Left lung (tissue), 10 donors: Measurements from ENCODE around the gene CACNB4. TPM values are rescaled to one million over a fixed set of nuclear protein-coding genes. Genes with fewer than 3 reads are reported as not detected.

ENCODE experiments used
- ATAC-seq: fragments of 200-7000 bp; cut with Tn5 transposase; one replicate; pipeline ENCODE4 v1.9.1; 2020; ENCODE audit warnings: moderate library complexity
- DNase-seq, 4 donors: peaks; one replicate each; pipeline ENCODE4 v3.0.0-alpha.2; 2013 to 2020
- H3K27ac ChIP-seq, 2 donors: fragments of 200-600 bp; sonication (generic) in 1 of 2; one replicate each; pipeline versions ENCODE4 v1.5.0 to v1.8.0; 2020 to 2021
- H3K27me3 ChIP-seq, 2 donors: fragments of 200-600 bp; sonication (generic) in 1 of 2; one replicate each; pipeline versions ENCODE4 v1.5.0 to v1.8.0; 2020 to 2021
- H3K36me3 ChIP-seq, 2 donors: fragments of 200-600 bp; sonication (generic) in 1 of 2; one replicate each; pipeline versions ENCODE4 v1.5.0 to v1.8.0; 2020 to 2021
- H3K4me1 ChIP-seq, 2 donors: fragments of 200-600 bp; one replicate each; pipeline ENCODE4 v1.8.0; 2021
- H3K4me3 ChIP-seq, 2 donors: fragments of 200-600 bp; sonication (generic) in 1 of 2; one replicate each; pipeline versions ENCODE4 v1.5.0 to v1.8.0; 2020 to 2021; ENCODE audit warnings: mild to moderate bottlenecking in 1 of 2
- H3K9me3 ChIP-seq, 2 donors: fragments of 200-600 bp; sonication (generic) in 1 of 2; one replicate each; pipeline versions ENCODE4 v1.5.0 to v1.8.0; 2020 to 2021
- CTCF ChIP-seq, 2 donors: fragments of 200-600 bp; sonication (generic) in 1 of 2; IDR thresholded peaks; one replicate each; pipeline versions ENCODE4 v1.5.0 to v1.8.0; 2021; ENCODE audit warnings: antibody characterized with exemption in 2 of 2
- intact Hi-C, 2 donors: fragments of 100-400 bp; cut with DNase I; formaldehyde crosslinking; loops; one replicate each; pipeline versions ENCODE4 v1.11.2 to v1.14.2; 2022
- polyA plus RNA-seq, 6 donors: library from polyadenylated mRNA; unstranded; fragments of 120-200 nt; gene quantifications; one replicate each; pipeline ENCODE4 v1.2.1, GENCODE V29; 2013; ENCODE audit not compliant: insufficient read length in 6 of 6
- total RNA-seq, 2 donors: library from RNA; stranded (reverse); fragmentation: NEBNext Ultra II Directional; extraction: Animal tissue kit (Norgen Biotek cat#: 25700); gene quantifications; one replicate each; pipeline ENCODE4 v1.2.1, GENCODE V29; 2021
- donor health status: DM: no; HTN: yes; CAD: no.
- donor health status: DM: no; HTN: no; CAD: no.

Gene CACNB4
- total and polyA plus RNA-seq, 8 donors = 5.9 to 11.2 (median 8.6) TPM

- intact Hi-C loops = no loop called here
- H3K9me3 ChIP-seq = peaks cover 0 to 7% of the 10 kb centered on the region in 2 donors
- H3K27ac ChIP-seq = no peak overlapping the region
- no peak for TF ChIP-seq CTCF (IDR thresholded peaks at IDR 0.05)
- no peaks in the 10 kb centered on the region for H3K27me3 ChIP-seq
- H3K4me3 ChIP-seq = no peak overlapping the region
- ATAC-seq = peak; percentile 44
- DNase-seq = no peak
- H3K36me3 ChIP-seq = no peaks in the 10 kb centered on the region
- H3K4me1 ChIP-seq = peaks cover 0 to under 1% of the 10 kb centered on the region in 2 donors
Observed at GRCh38 chr2:151899156-151899555, 199.7 kb downstream of the CACNB4 start.

- intact Hi-C loops = no loop called here
- H3K9me3 ChIP-seq = peaks cover 0 to 7% of the 10 kb centered on the region in 2 donors
- H3K27ac ChIP-seq = no peak overlapping the region
- ATAC-seq (peak; percentile 83), DNase-seq (no peak)
- TF ChIP-seq CTCF (IDR thresholded peaks at IDR 0.05) = no peak
- H3K36me3 ChIP-seq = no peaks in the 10 kb centered on the region
- H3K27me3 ChIP-seq = no peaks in the 10 kb centered on the region
- no peaks in the 10 kb centered on the region for H3K4me1 ChIP-seq
- no peak overlapping the region for H3K4me3 ChIP-seq
Observed at GRCh38 chr2:151891566-151892194, 207.2 kb downstream of the CACNB4 start.

GRCh38 chr2:151887164-151887563, 211.7 kb downstream of the CACNB4 start:
- TF ChIP-seq CTCF (IDR thresholded peaks at IDR 0.05) = no peak
- ATAC-seq = no peak

GRCh38 chr2:151886241-151886640, 212.6 kb downstream of the CACNB4 start:
- Histone ChIP-seq H3K27ac (peak overlapping the region in 1 of 2 donors; percentile 35), H3K36me3 (no peaks in the 10 kb centered on the region), H3K27me3 (no peaks in the 10 kb centered on the region), H3K4me3 (no peak overlapping the region), H3K9me3 (no peaks in the 10 kb centered on the region), H3K4me1 (no peaks in the 10 kb centered on the region)
- peak; percentile 97 for ATAC-seq
- intact Hi-C loops = no loop called here
- no peak for TF ChIP-seq CTCF (IDR thresholded peaks at IDR 0.05)
- DNase-seq = peak in 1 of 4 donors; percentile 10

More at GRCh38 chr2:151887164-151887563, 211.7 kb downstream of the CACNB4 start:
- H3K4me1 ChIP-seq = no peaks in the 10 kb centered on the region
- DNase-seq = no peak
- intact Hi-C loops = no loop called here
- H3K27ac ChIP-seq = no peak overlapping the region
- no peak overlapping the region for H3K4me3 ChIP-seq
- no peaks in the 10 kb centered on the region for H3K36me3 ChIP-seq
- no peaks in the 10 kb centered on the region for H3K9me3 ChIP-seq
- no peaks in the 10 kb centered on the region for H3K27me3 ChIP-seq

- intact Hi-C loops = no loop called here
- H3K4me1 ChIP-seq = no peaks in the 10 kb centered on the region
- no peaks in the 10 kb centered on the region for H3K36me3 ChIP-seq
- DNase-seq (no peak), ATAC-seq (no peak)
- no peaks in the 10 kb centered on the region for H3K9me3 ChIP-seq
- no peaks in the 10 kb centered on the region for H3K27me3 ChIP-seq
- TF ChIP-seq CTCF (IDR thresholded peaks at IDR 0.05) = no peak
- no peak overlapping the region for H3K4me3 ChIP-seq
- no peak overlapping the region for H3K27ac ChIP-seq
Observed at GRCh38 chr2:151882786-151883445, 215.9 kb downstream of the CACNB4 start.
